CMK (cell line): ENCODE measurements around the gene GRM2.
A peak's percentile ranks its signal among the peaks of the same experiment; 100 is the strongest.

Experiments
- DNase-seq: peaks from one replicate; pipeline ENCODE4 v3.0.0-alpha.2; 2010; ENCODE audit warnings: low read depth

Gene GRM2

DNA sequence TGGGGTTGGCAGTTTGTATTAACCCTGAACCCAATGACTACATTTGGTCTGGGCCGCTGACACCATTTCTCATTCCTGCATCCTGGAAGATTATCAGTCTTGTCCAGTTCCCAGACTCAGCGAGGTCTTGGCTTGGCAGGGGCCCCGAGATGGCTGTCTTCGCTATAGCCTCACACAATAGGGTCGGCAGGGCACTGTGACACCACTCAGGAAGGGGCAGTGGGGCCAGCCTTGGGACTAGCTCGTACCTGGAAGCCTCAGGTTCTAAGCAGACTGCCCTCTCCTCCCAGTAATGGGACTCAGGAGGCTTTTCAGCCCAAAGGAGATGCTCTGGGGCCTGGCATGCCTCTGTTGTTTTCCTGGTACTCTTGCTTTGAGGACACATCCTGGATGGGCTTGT is 26.7 kb upstream of the GRM2 start:
- DNase-seq: no peak

DNA sequence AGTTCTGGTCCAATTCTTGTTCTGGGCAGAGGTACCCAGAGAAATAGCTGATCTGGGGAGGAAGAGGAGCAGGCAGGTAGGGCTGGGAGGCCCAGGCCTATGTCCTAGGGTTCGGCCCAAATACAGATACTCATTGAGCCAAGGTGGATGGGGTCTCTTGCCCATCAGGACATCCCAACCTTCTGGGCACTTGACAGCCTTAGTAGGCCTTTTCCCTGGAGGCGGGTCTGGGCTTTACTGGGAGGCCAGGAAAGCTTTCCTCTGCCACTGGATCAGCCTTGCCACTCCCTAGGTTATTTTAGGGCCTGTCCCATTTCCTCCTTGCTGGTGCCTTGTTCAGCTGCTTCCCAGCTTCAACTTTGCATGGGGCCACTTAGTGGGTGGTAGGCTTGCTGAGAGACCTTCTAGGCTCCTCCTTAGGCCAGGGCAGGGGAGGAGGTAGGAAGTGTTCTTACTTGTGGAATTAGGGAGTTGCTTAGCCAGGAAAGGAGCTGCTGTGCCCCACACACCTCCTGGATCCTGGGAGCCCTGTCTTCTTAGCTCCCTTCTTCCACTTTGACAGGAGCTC is 26.1 kb upstream of the GRM2 start:
- DNase-seq: no peak

DNA sequence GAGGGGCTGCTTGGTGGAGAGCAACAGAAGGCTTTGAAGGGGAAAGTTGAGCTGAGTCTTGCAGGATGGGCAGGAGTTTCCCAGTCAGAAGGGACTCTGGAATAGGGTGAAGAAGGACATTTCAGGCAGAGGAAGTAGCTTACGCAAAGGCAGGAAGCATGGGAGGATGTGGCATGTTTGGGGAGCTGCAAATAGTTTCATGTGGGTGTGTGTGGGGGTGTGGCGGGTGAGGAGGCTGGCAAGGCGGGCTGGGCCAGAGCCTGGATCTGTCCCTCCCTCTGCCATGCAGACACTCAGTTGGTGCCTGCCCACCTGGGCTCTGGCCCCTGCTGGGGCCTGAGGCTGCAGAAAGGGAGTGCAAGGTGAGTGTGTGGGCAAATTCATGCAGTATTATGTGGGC is 25.4 kb upstream of the GRM2 start:
- DNase-seq: peak; percentile 48

DNA sequence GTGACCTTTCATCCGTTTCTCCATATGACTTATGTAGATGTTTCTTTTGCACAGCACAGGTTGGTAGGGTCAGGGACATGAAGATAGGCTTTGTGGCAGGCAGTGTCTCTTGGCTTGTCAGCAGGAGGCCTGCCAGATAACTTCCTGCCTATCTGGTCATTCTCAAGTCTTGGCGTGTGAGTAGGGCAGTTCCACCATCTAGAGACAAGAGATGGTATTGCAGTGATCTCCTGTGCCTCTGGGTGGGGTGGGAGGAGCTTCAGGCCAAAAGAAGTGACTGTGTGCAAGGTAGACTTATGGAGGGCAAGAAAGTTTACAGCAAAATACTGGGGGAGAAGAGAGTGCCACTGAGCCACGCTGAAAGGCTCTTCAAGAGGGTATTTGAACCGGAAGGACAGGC is 24.8 kb upstream of the GRM2 start:
- peak; percentile 95 for DNase-seq

DNA sequence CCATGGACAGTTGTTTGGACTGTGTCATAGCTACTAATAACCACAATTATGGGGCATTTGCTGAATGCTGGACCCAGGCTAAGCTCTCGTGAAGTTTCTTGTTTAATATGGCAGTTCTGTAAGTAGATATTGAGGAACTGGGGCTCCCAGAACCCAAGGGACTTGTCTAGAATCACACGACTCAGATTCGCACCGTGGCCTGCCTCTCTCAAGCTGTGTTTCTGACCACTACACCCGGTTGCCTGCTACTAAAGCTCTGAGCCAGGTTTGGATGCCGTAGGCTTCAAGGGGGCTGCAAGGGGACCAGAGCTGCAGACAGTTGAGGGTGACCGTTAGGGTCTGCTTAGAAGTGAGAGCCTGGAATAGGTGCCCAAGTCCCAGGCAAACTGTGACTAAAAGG is 24.3 kb upstream of the GRM2 start:
- DNase-seq: no peak

DNA sequence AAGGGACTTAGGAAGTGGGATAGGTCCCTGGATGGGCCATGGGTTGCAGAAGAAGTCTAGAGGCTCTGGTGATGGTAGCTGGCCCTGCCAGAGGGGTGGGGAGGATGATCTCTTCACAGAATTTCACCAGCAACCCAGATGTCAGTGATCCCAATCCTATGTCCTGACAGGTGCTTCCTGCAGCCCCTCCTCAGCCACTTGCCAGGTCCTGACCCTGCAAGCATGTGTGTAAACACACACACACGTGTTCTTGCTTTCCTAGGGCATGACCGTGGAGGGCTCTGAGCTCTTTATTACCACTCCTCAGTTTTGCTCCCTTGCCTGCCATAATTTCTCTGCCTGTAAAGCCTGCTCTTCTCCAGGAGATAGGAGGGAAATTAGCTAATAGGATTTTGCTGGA is 23.3 kb upstream of the GRM2 start:
- DNase-seq: peak; percentile 49

DNA sequence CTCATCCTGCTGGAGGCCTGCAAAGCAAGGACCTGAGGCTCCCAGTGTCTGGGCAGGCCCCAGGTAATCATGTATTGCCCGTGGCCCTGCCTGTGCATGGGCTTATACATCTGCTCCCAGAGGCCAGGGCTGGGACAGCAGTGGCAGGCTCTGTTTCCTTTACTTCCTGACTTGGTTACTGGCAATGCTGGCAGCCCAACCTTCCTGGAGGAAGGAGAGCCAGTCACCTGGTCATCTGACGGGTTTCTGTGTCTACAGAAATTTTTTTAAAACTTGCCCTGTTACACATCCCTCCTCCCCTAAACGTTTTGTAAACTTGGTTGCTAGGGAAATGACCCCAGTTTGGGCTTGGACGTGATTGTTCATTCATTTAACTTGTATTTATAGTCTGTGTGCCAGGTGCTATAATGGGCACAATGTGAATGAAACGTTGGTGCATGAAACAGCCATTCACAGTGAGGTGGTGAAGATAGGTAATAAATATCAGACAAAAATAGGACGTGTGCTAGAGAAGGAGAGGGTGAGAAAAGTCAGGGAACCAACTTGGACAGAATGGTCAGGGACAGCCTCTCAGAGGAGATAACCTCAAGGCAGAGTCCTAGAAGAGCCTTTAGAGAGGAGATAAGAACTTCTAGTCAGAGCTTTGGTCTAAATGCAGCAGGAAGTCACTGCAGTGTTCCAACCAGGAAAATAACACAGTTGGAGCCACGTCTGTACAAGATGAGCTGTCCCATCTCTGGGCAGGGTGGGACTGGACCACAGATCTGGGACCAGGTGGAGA is 21.7 kb upstream of the GRM2 start:
- no peak for DNase-seq

DNA sequence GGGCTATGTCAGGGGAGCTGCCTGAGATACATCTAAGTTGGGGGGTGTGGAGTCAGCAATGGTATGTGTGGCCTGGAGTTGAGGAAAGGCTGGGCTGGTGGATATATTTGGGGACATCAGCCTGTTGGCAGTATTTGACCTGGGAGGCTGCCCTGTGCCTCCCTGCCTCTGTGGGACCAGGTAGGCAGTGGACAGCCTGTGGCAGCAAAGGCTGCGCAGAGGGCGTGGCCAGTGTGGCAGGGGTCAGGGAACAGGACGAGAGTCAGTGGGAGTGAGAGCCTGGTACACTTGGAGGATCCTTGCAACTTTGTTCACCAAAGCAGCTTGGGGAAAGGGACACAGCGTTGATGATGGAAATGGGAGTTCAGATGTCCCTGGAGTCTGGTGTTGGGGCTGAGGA is 20.8 kb upstream of the GRM2 start:
- no peak for DNase-seq

DNA sequence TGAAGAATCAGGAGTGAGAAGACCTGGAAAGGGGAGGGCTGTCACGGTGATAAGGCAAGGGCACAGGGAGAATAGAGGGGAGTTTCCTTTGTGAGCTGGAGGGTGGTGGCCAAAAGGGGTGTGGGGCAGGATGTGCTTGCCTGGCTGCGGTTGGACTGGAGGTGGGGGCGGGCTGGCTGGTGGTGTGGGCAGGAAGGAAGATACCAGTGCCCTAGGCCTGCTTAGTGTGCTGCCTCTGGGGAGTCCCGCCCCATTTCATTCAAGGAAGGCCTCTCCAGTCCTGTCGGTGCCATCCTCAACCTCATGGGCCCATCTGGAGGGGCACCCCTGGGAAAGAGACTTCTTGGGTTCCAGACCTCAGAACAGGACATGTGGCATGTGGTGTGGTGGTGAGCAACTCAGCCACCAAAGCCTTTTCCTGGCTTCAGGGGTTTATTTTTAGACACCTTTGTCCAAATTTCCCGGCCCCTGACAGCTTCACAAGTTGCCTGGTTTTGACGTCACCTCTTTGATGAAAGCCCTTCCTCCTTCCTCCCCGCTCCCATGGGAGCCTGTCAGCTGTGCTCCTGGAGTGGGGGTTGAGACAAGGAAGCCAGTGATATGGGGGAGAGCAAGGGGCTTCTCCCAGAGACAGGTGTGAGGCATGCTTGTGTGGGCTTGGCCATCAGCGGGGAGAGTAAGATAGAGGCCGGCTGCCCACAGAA is 20.2 kb upstream of the GRM2 start:
- DNase-seq: peak; percentile 94

DNA sequence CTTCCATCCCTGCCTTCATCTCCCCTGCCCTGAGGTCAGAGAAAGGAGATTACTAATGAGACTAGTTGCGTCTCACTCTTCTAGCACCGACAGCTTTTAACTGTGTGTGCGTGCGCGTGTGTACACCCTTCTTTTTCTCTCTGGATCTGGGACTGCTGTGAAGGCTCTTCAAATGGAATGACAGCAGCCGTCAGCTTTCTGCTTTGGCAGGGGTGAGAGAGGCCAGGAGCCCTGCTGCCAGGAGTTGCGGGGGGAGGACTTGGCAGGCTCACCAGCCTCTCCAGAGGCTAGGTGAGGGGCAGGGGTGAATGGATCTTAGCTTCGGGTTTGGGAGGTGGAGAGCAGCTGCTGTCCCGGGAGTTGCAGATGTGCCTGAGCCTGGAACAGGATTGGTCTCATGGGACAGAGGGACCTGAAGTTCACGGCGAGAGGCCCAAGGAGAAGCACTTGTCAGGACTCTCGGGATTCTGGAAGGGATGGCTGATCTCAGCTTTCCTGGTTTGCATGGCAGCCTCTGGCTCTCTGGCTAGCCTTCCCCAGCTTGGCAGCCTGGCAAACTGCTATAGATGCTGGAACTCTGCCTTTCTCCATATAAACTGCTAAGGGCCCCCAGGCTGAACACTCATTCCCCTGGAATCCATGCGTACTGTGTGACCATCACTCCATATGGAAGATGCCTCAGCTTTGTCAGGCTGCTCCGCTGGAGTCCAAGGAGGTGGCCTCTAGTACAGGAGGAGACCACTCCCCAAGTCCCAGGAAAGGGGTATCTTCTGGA is 19.2 kb upstream of the GRM2 start:
- no peak for DNase-seq

DNA sequence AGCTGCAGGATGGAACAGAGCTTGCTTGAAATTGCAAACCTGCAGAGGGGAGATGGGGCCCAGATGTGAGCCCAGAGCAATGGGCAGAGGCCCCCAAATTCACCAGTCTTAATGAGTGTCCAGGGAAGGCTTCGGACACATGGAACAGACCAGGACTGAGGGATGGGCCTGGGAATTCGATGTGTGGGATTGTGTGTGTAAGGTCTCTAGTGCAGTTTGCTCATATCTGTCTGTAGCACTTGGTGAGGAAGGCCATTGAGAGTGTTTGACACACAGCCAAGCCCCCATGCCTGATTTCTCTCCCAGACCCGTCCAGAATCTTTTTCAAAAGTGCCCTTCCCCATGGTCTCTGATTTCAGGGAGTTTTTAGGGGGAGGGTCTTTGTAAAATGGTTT is 18.7 kb upstream of the GRM2 start:
- DNase-seq: no peak

DNA sequence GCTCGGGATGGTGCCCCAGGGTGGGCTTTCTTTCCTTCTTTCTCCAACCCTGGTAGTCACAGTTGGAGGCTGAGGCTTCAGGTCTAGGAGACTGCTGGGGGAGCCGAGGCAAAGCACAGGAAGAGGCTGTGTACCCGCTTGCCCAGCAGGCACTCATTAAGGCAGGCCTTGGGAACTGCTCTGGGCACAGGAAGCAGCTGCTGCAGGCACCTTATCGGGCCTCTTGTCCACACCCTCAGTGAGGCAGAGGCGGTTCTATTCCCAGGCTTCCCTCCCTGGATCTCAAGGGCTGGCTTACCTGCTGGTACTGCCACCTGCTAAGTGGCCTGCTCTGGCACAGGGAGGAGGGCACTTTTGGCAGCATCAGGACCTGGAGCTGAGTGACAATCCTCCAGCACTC is 15.8 kb upstream of the GRM2 start:
- DNase-seq: no peak

DNA sequence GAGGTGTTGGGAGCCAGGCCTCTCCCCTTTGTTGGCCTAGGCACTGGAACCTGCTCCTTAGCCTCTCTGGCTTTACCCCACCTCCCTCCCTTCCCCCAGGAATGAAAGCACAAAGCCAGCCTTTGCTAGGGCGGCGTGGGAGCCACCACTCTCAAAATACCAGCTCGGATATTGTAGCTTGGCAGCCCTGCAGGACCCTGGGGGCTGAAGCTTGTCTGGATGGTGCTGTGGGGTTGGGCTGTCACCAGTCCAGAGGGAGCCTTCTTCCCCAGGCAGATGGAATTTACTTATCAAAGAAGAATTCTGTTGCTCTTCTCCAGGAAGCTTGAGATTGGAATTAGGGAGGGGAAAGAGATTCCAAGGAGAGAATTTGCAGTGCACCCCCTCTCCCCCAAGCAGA is 14.9 kb upstream of the GRM2 start:
- DNase-seq: no peak

DNA sequence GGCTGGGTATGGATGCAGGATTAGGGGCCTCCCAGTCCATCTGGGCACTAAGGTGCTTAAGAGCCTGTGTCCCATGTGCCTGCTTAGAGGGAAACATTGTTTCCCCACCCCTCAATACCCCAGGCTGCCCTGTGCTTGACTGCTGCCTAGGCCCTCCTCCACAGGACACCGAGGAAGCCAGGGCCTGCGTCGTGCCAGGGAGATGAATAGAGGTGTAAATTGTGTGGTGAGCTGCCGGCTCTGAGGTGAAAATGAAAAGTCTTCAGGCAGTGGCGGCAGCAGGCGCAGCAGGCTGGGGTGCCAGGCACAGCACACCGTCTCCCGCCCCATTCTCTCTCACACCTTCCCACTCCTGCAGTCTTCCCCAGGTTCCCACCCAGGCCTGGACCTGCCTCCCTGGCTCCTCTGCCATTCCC is 13.9 kb upstream of the GRM2 start:
- no peak for DNase-seq

DNA sequence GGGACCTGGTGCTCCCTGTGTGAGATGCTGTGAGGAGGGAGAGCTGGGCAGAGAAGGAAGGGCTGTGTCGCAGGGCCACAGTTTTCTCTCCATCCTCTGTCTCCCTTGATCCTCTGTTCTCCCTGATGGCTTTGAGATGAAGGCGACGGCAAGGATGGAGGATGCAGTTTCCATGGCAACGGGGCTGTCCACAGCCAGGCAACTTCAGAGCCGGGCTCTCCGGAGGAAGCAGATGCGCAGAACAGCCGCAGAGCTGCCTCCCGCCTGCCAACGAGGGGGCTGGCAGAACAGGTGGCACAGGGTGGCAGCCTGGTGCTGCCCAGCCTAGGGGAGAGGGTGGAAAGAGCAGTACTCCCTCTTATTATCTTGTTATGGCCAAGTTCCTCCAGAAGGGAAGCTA is 9.9 kb upstream of the GRM2 start:
- DNase-seq: no peak

DNA sequence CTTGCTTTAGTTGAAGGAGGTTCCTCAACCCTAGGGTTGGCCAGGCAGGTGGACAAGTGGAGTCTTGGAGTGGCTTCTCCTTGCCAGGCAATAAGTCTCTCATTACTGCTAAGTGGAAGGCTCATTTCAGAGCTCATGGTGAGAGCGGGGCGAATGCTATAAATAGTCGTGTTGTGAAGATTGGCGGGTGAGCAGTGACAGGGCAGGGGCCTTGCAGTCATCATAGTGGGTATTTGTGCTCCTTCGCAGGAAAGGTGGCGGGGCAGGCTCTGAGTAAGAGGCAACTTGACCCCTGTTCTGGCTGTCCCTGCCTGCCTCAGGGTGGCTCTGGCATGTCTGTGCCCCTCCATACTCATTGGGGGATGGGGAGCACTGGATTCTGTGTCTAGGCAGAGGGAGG is 8.7 kb upstream of the GRM2 start:
- no peak for DNase-seq

DNA sequence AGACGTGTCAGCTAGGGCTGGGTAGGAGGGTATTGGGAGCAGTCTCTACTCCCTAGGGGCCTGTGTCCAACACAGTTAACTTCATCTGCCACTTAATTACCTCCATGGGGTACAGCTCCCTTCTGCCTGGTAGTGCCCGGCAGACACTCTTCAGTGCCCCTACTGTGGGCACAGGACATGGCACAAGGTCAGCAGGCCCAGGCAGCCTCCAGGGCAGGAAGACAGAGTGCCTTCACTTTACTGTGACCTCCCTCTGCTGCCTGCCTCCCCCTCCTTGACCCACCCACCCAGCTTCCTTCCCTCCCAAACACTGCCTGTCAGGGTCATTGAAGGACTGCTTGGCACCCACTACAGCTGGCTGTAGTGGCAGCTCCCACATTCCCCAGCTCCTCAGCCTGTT is 6.5 kb upstream of the GRM2 start:
- no peak for DNase-seq

DNA sequence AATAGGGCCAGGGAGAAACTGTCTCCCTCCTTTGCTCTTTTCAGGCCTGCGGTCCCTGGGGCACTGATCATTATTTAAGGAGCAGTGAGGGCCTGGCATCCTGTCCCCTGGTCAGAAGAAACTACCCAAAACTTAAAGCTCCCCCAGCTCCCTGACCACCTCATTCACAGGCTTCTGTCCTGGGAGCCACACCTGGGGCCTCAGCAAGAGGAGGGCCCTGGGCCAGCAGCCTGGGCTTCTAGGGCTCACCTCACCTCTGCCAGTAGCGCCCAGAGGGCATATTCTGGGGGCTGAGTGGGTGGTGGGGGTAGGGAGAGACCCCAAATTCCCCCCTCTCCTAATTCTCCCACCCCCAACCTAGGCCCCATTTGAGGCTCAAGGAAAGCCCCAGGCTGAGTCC is 4.7 kb upstream of the GRM2 start:
- DNase-seq: no peak

DNA sequence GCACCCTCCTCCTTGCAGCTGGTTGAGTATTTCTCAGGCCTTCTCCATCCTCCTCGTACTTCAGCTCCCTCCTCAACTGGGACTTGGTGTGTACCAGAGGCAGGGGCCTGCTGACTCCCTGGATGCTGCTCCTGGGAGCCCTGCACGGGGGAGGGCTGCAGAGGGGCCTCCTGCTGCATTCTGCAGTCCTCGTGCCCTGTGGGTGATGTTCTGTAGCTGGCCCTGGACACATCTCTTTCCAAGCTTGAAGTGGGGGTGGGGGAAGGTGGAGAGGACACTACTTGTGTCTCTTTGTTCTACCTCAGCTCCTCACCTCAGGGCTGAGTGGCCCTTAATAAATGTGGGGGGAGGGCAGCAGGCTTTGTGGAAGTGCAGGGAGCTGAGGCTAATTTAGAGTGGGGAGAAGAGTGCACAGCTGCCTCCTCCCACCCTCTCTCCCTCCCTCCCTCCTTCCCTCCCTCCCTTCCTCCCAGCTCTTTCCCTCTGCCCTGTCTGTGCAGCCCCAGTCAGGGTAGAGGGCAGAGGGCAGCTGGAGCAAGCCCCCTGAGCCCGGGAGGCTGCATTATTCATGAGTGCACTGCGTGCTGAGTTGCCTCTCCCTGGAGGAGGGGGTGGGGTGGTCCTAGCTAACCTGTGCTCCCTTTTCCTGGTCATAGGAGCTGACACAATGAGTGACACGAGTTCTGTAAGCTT is 3.7 kb upstream of the GRM2 start:
- DNase-seq: no peak

DNA sequence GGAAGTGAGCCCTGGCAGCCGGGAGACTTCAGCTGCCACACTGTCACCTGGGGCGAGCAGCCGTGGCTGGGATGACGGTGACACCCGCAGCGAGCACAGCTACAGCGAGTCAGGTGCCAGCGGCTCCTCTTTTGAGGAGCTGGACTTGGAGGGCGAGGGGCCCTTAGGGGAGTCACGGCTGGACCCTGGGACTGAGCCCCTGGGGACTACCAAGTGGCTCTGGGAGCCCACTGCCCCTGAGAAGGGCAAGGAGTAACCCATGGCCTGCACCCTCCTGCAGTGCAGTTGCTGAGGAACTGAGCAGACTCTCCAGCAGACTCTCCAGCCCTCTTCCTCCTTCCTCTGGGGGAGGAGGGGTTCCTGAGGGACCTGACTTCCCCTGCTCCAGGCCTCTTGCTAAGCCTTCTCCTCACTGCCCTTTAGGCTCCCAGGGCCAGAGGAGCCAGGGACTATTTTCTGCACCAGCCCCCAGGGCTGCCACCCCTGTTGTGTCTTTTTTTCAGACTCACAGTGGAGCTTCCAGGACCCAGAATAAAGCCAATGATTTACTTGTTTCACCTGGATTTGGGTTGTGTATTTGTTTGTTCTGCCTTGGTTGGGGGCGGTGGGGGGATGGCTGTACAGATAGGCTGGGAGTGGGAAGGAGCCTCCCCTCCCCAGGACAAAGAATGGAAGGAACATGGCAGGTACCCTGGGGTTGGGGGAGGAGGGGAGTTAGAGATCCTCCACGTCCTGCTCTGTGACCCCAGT is 2.9 kb upstream of the GRM2 start:
- DNase-seq: no peak

DNA sequence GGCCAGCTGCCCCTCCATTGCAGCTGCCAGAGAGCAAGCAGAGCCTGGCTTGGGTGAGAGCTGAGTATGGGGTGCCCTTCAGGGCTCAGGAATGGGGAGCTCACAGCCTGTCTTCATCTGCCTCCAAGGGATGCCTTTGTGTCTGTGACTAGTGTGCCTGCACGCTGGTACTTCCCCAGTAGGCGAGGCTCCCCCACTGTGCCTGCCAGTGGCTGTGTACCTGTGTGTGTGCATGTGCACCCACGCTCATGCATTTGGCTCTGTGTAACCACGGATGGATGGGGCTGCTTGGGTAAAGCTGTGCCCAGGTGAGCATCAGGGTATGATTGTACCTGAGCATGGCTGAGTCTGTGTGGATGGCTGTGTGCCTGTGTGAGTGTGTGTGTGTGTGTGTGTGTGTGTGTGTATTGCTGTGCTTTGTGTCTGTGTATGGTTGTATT is 2.3 kb upstream of the GRM2 start:
- no peak for DNase-seq
